Thoracic aorta (tissue), 2 donors: Measurements from ENCODE around the gene SYNPO2. TPM values are rescaled to one million over a fixed set of nuclear protein-coding genes. Genes with fewer than 3 reads are reported as not detected.

Source experiments
- ATAC-seq: fragments of 150-250 bp; one replicate; pipeline ENCODE4 v1.8.0; 2017; ENCODE audit warnings: low read depth; ENCODE audit not compliant: insufficient number of reproducible peaks, low FRiP score
- DNase-seq: peaks from one replicate; pipeline ENCODE4 v3.0.0-alpha.2; 2020; ENCODE audit warnings: low spot score
- H3K27ac ChIP-seq, 2 donors: fragments of 200-600 bp; sonication (generic); 1 replicate in 1 of 2; 2 replicates in 1 of 2; pipeline ENCODE4 v1.5.1; 2016; ENCODE audit warnings: mild to moderate bottlenecking in 2 of 2, moderate library complexity in 2 of 2
- H3K27me3 ChIP-seq: fragments of 200-600 bp; sonication (generic); replicated peaks from 2 replicates; pipeline ENCODE4 v1.6.0; 2016; ENCODE audit warnings: mild to moderate bottlenecking; ENCODE audit not compliant: insufficient read depth
- H3K36me3 ChIP-seq: fragments of 200-600 bp; sonication (generic); one replicate; pipeline ENCODE4 v1.5.1; 2016
- H3K4me1 ChIP-seq, 2 donors: fragments of 200-600 bp; sonication (generic); 1 replicate in 1 of 2; 2 replicates in 1 of 2; pipeline versions ENCODE4 v1.5.1 to v1.6.0; 2016; ENCODE audit warnings: low read depth in 2 of 2, mild to moderate bottlenecking in 1 of 2; ENCODE audit not compliant: control insufficient read depth in 1 of 2
- H3K4me3 ChIP-seq: fragments of 200-600 bp; sonication (generic); 2 replicates; pipeline ENCODE4 v1.5.1; 2016; ENCODE audit warnings: mild to moderate bottlenecking
- H3K9me3 ChIP-seq: fragments of 200-600 bp; sonication (generic); 2 replicates; pipeline ENCODE4 v1.5.1; 2016
- total RNA-seq, 2 donors: library from RNA; depleted of rRNA; stranded (reverse); fragments of >200 nt; gene quantifications; one replicate each; pipeline versions ENCODE4 v1.1.0 to v1.2.3, GENCODE V29; 2016
- TF ChIP-seq, protein P1 (sequence below): fragments of 200-600 bp; sonication (generic); IDR thresholded peaks from one replicate; pipeline ENCODE4 v1.5.1; 2019; ENCODE audit warnings: antibody characterized with exemption

The SYNPO2 gene
- total RNA-seq, 2 donors from 2014 or later, result 264 to 313 TPM

DNA sequence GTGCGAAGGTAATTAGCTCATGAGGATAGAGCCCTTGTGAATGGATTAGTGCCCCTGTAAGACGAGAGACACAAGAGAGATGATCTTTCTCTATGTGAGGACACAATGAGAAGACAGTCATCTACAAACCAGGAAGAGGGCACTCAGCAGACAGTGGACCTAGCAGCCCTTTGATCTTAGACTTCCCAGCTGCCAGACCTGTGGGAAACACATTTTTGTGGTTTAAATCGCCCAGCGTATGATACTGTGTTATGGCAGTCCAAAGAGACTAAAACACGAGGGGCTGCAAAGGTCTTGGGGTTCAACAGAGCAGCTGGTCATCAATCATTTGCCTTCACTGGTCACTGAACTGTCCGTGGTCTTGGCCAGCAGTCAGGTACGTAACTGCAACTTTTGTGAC, 9.2 kb upstream of the SYNPO2 start:
- TF ChIP-seq, protein P1, sequence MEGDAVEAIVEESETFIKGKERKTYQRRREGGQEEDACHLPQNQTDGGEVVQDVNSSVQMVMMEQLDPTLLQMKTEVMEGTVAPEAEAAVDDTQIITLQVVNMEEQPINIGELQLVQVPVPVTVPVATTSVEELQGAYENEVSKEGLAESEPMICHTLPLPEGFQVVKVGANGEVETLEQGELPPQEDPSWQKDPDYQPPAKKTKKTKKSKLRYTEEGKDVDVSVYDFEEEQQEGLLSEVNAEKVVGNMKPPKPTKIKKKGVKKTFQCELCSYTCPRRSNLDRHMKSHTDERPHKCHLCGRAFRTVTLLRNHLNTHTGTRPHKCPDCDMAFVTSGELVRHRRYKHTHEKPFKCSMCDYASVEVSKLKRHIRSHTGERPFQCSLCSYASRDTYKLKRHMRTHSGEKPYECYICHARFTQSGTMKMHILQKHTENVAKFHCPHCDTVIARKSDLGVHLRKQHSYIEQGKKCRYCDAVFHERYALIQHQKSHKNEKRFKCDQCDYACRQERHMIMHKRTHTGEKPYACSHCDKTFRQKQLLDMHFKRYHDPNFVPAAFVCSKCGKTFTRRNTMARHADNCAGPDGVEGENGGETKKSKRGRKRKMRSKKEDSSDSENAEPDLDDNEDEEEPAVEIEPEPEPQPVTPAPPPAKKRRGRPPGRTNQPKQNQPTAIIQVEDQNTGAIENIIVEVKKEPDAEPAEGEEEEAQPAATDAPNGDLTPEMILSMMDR, result no peak
- Histone ChIP-seq H3K4me1 (no peaks in the 10 kb centered on the region), H3K9me3 (no peaks in the 10 kb centered on the region), H3K36me3 (no peaks in the 10 kb centered on the region), H3K27ac (no peak overlapping the region), H3K4me3 (no peak overlapping the region), H3K27me3 (no peaks in the 10 kb centered on the region)
- DNase-seq (no peak), ATAC-seq (no peak)

DNA sequence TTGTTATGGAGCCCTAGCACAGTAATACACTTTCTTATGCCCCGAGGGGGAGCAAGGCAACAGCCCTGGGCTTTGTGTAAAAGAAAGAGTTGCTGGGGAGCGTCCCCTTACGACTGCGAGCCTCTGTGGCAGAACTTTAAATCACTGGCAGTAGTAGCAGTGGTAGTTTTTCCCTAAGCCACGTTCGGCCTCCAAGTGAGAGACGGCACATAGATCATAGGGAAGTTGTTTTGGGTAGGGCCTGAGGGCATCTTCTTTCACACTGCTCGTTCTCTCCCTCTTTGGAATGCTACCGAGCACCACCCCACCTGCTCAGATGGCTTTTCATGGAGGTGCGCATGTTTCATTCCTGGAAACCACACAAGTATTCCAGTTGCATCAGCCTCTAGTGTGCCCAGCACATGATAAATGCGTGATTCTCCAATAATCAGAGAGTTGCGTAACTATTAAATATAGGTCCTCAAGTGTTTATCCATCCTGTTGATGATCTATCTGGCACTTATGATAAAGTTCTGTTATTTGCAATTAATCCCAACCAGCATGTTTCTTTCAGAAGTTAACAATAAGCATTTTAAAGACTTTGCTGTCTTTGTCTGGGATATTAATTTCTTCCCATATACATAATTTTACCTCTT, 7.0 kb upstream of the SYNPO2 start:
- Histone ChIP-seq H3K27ac (no peak overlapping the region), H3K4me3 (no peak overlapping the region), H3K36me3 (no peaks in the 10 kb centered on the region), H3K4me1 (no peaks in the 10 kb centered on the region), H3K9me3 (no peaks in the 10 kb centered on the region), H3K27me3 (no peaks in the 10 kb centered on the region)
- TF ChIP-seq, protein P1, result no peak
- DNase-seq (no peak), ATAC-seq (no peak)

DNA sequence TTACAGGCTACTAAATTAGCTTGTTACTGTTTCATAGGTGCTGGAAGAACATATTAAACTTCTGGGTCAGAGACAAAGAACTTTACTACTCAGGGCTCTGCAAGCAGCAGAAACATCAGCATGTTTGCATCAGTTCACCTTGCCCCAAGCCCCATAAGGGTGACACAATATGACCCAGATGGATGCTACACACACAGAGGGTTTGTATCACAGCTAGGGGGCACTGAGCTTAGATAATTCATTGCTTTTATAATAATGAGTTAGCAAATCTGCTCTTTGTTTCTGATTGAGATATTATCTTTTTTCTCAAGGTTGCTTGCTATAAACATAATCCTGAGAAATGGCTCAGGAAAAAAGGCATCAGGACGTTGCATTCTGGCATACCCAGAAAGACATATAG, 4.8 kb upstream of the SYNPO2 start:
- TF ChIP-seq, protein P1, result no peak

GRCh38 chr4:118884716-118885115, 3.9 kb upstream of the SYNPO2 start:
- Histone ChIP-seq H3K27me3 (no peaks in the 10 kb centered on the region), H3K27ac (no peak overlapping the region), H3K4me1 (no peaks in the 10 kb centered on the region), H3K4me3 (no peak overlapping the region), H3K9me3 (no peaks in the 10 kb centered on the region), H3K36me3 (no peaks in the 10 kb centered on the region)
- ATAC-seq (no peak), DNase-seq (no peak)
- TF ChIP-seq, protein P1, result no peak

More for the DNA sequence above, 4.8 kb upstream of the SYNPO2 start:
- H3K4me3 ChIP-seq, result no peak overlapping the region
- no peaks in the 10 kb centered on the region for H3K36me3 ChIP-seq
- H3K27ac ChIP-seq, result no peak overlapping the region
- no peak for DNase-seq
- H3K9me3 ChIP-seq, result no peaks in the 10 kb centered on the region
- H3K27me3 ChIP-seq, result no peaks in the 10 kb centered on the region
- H3K4me1 ChIP-seq, result no peaks in the 10 kb centered on the region
- no peak for ATAC-seq

GRCh38 chr4:118889312-118889691, 648 bp downstream of the SYNPO2 start:
- H3K36me3 ChIP-seq, result no peaks in the 10 kb centered on the region
- TF ChIP-seq, protein P1, result no peak
- H3K27ac ChIP-seq, result peak overlapping the region; percentile 82 to 92
- H3K9me3 ChIP-seq, result no peaks in the 10 kb centered on the region
- peak overlapping the region; percentile 81 for H3K4me3 ChIP-seq
- H3K4me1 ChIP-seq, result no peaks in the 10 kb centered on the region
- DNase-seq, result no peak
- H3K27me3 ChIP-seq, result no peaks in the 10 kb centered on the region
- no peak for ATAC-seq
